Mucosa of descending colon (tissue), 3 donors: ENCODE data around the gene APOD. TPM values are rescaled to one million over a fixed set of nuclear protein-coding genes. Genes with fewer than 3 reads are reported as not detected.

Experiments
- ATAC-seq: fragments of 200-7000 bp; cut with Tn5 transposase; one replicate; pipeline ENCODE4 v1.9.1; 2020; ENCODE audit warnings: mild to moderate bottlenecking, moderate library complexity
- DNase-seq, 3 donors: peaks; one replicate each; pipeline ENCODE4 v3.0.0-alpha.2; 2020
- H3K36me3 ChIP-seq: fragments of 200-600 bp; one replicate; pipeline ENCODE4 v1.8.0; 2021; ENCODE audit warnings: low read depth, mild to moderate bottlenecking
- H3K4me1 ChIP-seq: fragments of 200-600 bp; one replicate; pipeline ENCODE4 v1.8.0; 2021; ENCODE audit warnings: low read depth, mild to moderate bottlenecking
- H3K4me3 ChIP-seq: fragments of 200-600 bp; one replicate; pipeline ENCODE4 v1.8.0; 2021; ENCODE audit warnings: mild to moderate bottlenecking
- H3K9me3 ChIP-seq: fragments of 200-600 bp; one replicate; pipeline ENCODE4 v1.8.0; 2021; ENCODE audit warnings: mild to moderate bottlenecking
- CTCF ChIP-seq: fragments of 200-600 bp; IDR thresholded peaks from one replicate; pipeline ENCODE4 v1.8.0; 2022; ENCODE audit warnings: antibody characterized with exemption, mild to moderate bottlenecking
- intact Hi-C, 2 donors: fragments of 100-400 bp; cut with DNase I in 1 of 2; cut with micrococcal nuclease in 1 of 2; formaldehyde crosslinking; loops; one replicate each; pipeline versions ENCODE4 v1.11.0 to v1.11.1; 2022; cut with DNase I, micrococcal nuclease
- total RNA-seq, 3 donors: library from RNA; stranded (reverse); fragmentation: NEBNext Ultra II Directional in 2 of 3; extraction: Animal tissue kit (Norgen Biotek cat#: 25700) in 2 of 3; gene quantifications; one replicate each; pipeline versions ENCODE4 v1.2.1 to v1.2.4, GENCODE V29; 2021 to 2023
- donor health status: DM: no; HTN: no; CAD: no; lungs with moderate emphysema.
- donor health status: DM: no; HTN: no; CAD: no.
- donor health status: DM: no; HTN: yes; CAD: no.

Gene APOD
- total RNA-seq, 3 donors from 2014 or later = 8.7 to 73.6 (median 10.7) TPM

GRCh38 chr3:195551381-195551978 lies 32.3 kb downstream of the APOD start:
- ATAC-seq = peak; percentile 41
- Histone ChIP-seq H3K4me1 (peaks cover 32% of the 10 kb centered on the region), H3K9me3 (no peaks in the 10 kb centered on the region), H3K36me3 (no peaks in the 10 kb centered on the region), H3K4me3 (no peak overlapping the region)
- DNase-seq = peak in 2 of 3 donors; percentile 43 to 61
- no peak for TF ChIP-seq CTCF
- intact Hi-C loops = no loop called here

DNA sequence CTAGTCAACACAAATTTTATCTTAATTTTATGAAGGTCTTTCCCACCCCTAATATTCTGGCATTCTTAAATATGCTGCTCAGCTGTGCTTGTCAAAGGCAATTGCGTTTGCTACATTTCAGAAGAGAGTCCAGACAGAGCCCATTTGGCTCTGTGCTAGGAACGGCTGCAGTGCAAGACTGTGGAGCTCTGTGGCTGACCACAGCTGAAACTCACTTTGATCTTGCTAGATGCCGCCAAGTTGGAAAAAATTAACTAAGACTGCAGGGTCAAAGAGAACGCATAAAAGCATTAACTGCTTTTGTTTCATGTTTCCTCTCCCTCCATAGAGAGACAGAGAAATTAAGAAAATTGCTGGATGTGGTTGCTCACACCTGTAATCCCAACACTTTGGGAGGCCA lies 33.0 kb downstream of the APOD start:
- no peak for DNase-seq
- no peak for TF ChIP-seq CTCF
- H3K4me3 ChIP-seq = no peak overlapping the region
- ATAC-seq = peak; percentile 29
- H3K9me3 ChIP-seq = no peaks in the 10 kb centered on the region
- H3K4me1 ChIP-seq = peaks cover 32% of the 10 kb centered on the region
- intact Hi-C loops = no loop called here
- no peaks in the 10 kb centered on the region for H3K36me3 ChIP-seq

DNA sequence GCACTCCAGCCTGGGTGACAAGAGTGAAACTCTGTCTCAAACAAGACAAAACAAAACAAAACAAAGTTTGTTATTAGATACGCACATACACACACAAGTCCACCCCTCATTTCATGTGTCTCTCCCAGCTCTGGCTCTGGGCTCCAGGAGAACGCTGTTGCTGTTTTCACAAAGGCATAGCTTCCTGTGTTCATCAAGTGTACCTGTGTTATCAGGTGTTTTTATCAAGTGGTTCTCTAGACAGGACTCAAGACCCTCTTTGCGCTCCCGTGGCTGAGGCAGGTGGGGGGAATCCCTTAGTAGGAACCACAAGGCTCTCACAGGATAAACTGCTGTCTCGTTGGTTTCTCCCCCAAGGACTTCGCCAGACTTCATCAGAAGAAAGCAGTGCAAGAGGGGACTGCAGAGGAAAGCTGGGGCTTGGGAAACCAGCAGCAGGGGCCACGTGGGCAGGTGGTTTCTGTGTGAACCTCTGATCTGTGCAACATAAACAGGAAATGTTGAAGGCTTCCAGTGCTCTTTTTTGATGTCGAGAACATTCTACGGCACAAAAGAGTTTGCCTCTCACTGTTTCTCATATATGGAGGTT lies 33.7 kb downstream of the APOD start:
- no peak for TF ChIP-seq CTCF
- no peaks in the 10 kb centered on the region for H3K36me3 ChIP-seq
- ATAC-seq = peak; percentile 63
- peak; percentile 57 to 81 (median 71) for DNase-seq
- H3K4me1 ChIP-seq = peaks cover 32% of the 10 kb centered on the region
- H3K4me3 ChIP-seq = no peak overlapping the region
- intact Hi-C loops = no loop called here
- no peaks in the 10 kb centered on the region for H3K9me3 ChIP-seq

GRCh38 chr3:195548987-195549386 lies 34.8 kb downstream of the APOD start:
- Histone ChIP-seq H3K36me3 (no peaks in the 10 kb centered on the region), H3K9me3 (no peaks in the 10 kb centered on the region), H3K4me1 (peaks cover 32% of the 10 kb centered on the region), H3K4me3 (no peak overlapping the region)
- intact Hi-C loops = no loop called here
- peak; percentile 42 for ATAC-seq
- no peak for DNase-seq
- no peak for TF ChIP-seq CTCF

DNA sequence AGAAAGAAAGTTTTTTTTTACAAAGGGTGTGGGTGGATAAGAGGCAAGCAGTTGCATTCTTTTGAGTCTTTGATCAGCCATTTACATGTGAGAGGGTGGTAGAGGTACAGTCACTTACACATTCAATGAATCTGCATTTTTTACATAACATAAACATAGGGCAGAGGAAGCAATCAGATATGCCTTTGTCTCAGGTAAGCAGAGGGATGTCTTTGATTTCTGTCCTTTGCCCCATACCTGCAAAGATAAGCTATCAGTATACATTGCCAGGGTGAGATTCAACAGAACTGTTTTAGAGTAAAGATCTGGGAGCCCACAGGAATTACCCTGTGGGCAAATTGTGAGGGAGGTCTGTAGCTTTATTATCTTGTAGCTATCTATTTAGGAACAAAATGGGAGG lies 35.2 kb downstream of the APOD start:
- H3K4me3 ChIP-seq = no peak overlapping the region
- intact Hi-C loops = no loop called here
- TF ChIP-seq CTCF = no peak
- DNase-seq (no peak), ATAC-seq (peak; percentile 12)
- no peaks in the 10 kb centered on the region for H3K9me3 ChIP-seq
- no peaks in the 10 kb centered on the region for H3K36me3 ChIP-seq
- H3K4me1 ChIP-seq = peaks cover 32% of the 10 kb centered on the region
